ENCODE results near the gene MAF.

GRCh38 chr16:79635488-79635887 lies 35.0 kb upstream of the MAF start:
- TF ChIP-seq CTCF (conservative IDR thresholded peaks at IDR 0.05) = no peak
- no peak for TF ChIP-seq EZH2 (IDR thresholded peaks at IDR 0.05; ENCODE audit: low read depth)
